ENCODE measurements around the gene BRD3. TPM values are rescaled to one million over a fixed set of nuclear protein-coding genes. Genes with fewer than 3 reads are reported as not detected.
"Not testable (repeated sequence)": the region's sequence is repeated elsewhere in the genome, so short reads cannot be mapped to it uniquely, and the experiment has no call there.

BRD3 gene
- polyA plus RNA-seq, 1 experiment: 6.6 TPM

GRCh38 chr9:133990366-133991213, 77.2 kb downstream of the BRD3 start:
- H3K4me3 ChIP-seq (ENCODE audit: low read depth, low read length): peak overlapping the region; percentile 85
- H3K36me3 ChIP-seq (ENCODE audit: control insufficient read depth, insufficient read depth, low read length): no peaks in the 10 kb centered on the region
- TF ChIP-seq CTCF (IDR thresholded peaks at IDR 0.05; ENCODE audit: insufficient read depth, low read depth, low read length): no peak
- CTCF ChIA-PET: interaction anchor here (1.0 to 2.5 kb wide), 3 partner anchors 197 to 209 kb away, joined by 3 to 12 read pairs (median 3); no protein-coding TSS in a partner anchor
- peak; percentile 31 for DNase-seq (ENCODE audit: low read depth)
- POLR2A ChIA-PET: no interaction called here
- H3K27me3 ChIP-seq (ENCODE audit: control insufficient read depth, insufficient read depth, low read length): no peaks in the 10 kb centered on the region

GRCh38 chr9:133989625-133990365, 78.0 kb downstream of the BRD3 start:
- Histone ChIP-seq H3K27me3 (ENCODE audit: control insufficient read depth, insufficient read depth, low read length) (no peaks in the 10 kb centered on the region), H3K4me3 (ENCODE audit: low read depth, low read length) (no peak overlapping the region; the same call in 1 of the 2 replicates), H3K36me3 (ENCODE audit: control insufficient read depth, insufficient read depth, low read length) (no peaks in the 10 kb centered on the region)
- CTCF ChIA-PET: interaction anchor here (1.5 to 2.5 kb wide), 2 partner anchors 207 to 208 kb away, joined by 5 to 12 read pairs; no protein-coding TSS in a partner anchor
- DNase-seq (ENCODE audit: low read depth): no peak
- TF ChIP-seq CTCF (IDR thresholded peaks at IDR 0.05; ENCODE audit: insufficient read depth, low read depth, low read length): no peak
- POLR2A ChIA-PET: no interaction called here

GRCh38 chr9:133988771-133989170, 79.1 kb downstream of the BRD3 start:
- DNase-seq (ENCODE audit: low read depth); H3K4me3 ChIP-seq (ENCODE audit: low read depth, low read length); H3K36me3 ChIP-seq (ENCODE audit: control insufficient read depth, insufficient read depth, low read length); POLR2A ChIA-PET; H3K27me3 ChIP-seq (ENCODE audit: control insufficient read depth, insufficient read depth, low read length): not testable (repeated sequence)
- CTCF ChIA-PET: interaction anchor here (0.6 to 1.5 kb wide), 2 partner anchors 168 to 206 kb away, joined by 3 to 5 read pairs; no protein-coding TSS in a partner anchor

- no peak for DNase-seq (ENCODE audit: low read depth)
- no peak for TF ChIP-seq CTCF (IDR thresholded peaks at IDR 0.05; ENCODE audit: insufficient read depth, low read depth, low read length)
- no peaks in the 10 kb centered on the region for H3K36me3 ChIP-seq (ENCODE audit: control insufficient read depth, insufficient read depth, low read length)
- ChIA-PET POLR2A (no interaction called here), CTCF (interaction anchor here (0.6 to 1.7 kb wide), 3 partner anchors 168 to 206 kb away, joined by 3 to 5 read pairs (median 4); no protein-coding TSS in a partner anchor)
- no peak overlapping the region for H3K4me3 ChIP-seq (ENCODE audit: low read depth, low read length)
- H3K27me3 ChIP-seq (ENCODE audit: control insufficient read depth, insufficient read depth, low read length): no peaks in the 10 kb centered on the region
Measured at GRCh38 chr9:133987946-133988665, 79.7 kb downstream of the BRD3 start.

GRCh38 chr9:133987446-133987788, 80.4 kb downstream of the BRD3 start:
- no peaks in the 10 kb centered on the region for H3K36me3 ChIP-seq (ENCODE audit: control insufficient read depth, insufficient read depth, low read length)
- no peak for DNase-seq (ENCODE audit: low read depth)
- H3K27me3 ChIP-seq (ENCODE audit: control insufficient read depth, insufficient read depth, low read length): no peaks in the 10 kb centered on the region
- no peak for TF ChIP-seq CTCF (IDR thresholded peaks at IDR 0.05; ENCODE audit: insufficient read depth, low read depth, low read length)
- CTCF ChIA-PET: interaction anchor here (1.7 kb wide), 1 partner anchor 194 kb away, joined by 4 read pairs; no protein-coding TSS in a partner anchor
- POLR2A ChIA-PET: no interaction called here
- H3K4me3 ChIP-seq (ENCODE audit: low read depth, low read length): no peak overlapping the region

Measured in BJ (cell line).